SU-DHL-6 (cell line): ENCODE data around the gene ATP5MC3.

ENCODE experiments used
- H2AFZ ChIP-seq: fragments of 200-600 bp; sonication (generic); 2 replicates; pipeline ENCODE4 v1.6.1; 2014; ENCODE audit warnings: low read depth, mild to moderate bottlenecking, moderate library complexity, mixed read lengths, antibody characterized with exemption, low read length; ENCODE audit not compliant: severe bottlenecking
- H3F3A ChIP-seq: fragments of 200-600 bp; shearing (Covaris generic); 2 replicates; pipeline ENCODE4 v1.6.0; 2016; ENCODE audit warnings: antibody characterized with exemption, mild to moderate bottlenecking; ENCODE audit not compliant: insufficient read depth
- H3K27ac ChIP-seq: fragments of 200-600 bp; sonication (generic); 2 replicates; pipeline ENCODE4 v1.5.1; 2016; ENCODE audit warnings: low read depth, mild to moderate bottlenecking, low read length, moderate library complexity, mixed read lengths
- H3K27me3 ChIP-seq: fragments of 200-600 bp; sonication (generic), shearing (Covaris generic); 2 replicates; pipeline ENCODE4 v1.6.0; 2014; ENCODE audit warnings: mild to moderate bottlenecking, low read length
- H3K36me3 ChIP-seq: fragments of 200-600 bp; sonication (generic); 2 replicates; pipeline ENCODE4 v1.6.1; 2014; ENCODE audit warnings: mild to moderate bottlenecking, low read length, mixed read lengths
- H3K4me2 ChIP-seq: fragments of 300-600, 200-600 bp; shearing (Covaris generic), sonication (generic); 2 replicates; pipeline ENCODE4 v1.6.0; 2014; ENCODE audit warnings: low read length, low read depth, mild to moderate bottlenecking; ENCODE audit not compliant: poor library complexity, severe bottlenecking
- H3K4me3 ChIP-seq: fragments of 200-600 bp; sonication (generic); 2 replicates; pipeline ENCODE4 v1.5.1; 2014; ENCODE audit warnings: antibody characterized with exemption, low read length, mild to moderate bottlenecking, mixed read lengths; ENCODE audit not compliant: insufficient read depth, poor library complexity, severe bottlenecking
- H3K79me2 ChIP-seq: fragments of 200-600 bp; sonication (generic); 2 replicates; pipeline ENCODE4 v1.6.1; 2014; ENCODE audit warnings: mild to moderate bottlenecking, low read length, moderate library complexity; ENCODE audit not compliant: insufficient read depth
- H3K9ac ChIP-seq: fragments of 200-600 bp; sonication (generic); 2 replicates; pipeline ENCODE4 v1.7.0; 2014; ENCODE audit warnings: mild to moderate bottlenecking, low read length
- H3K9me2 ChIP-seq: fragments of 200-600 bp; sonication (generic); replicated peaks from 2 replicates; pipeline ENCODE4 v1.6.1; 2014; ENCODE audit warnings: low read length; ENCODE audit not compliant: insufficient read depth
- H3K9me3 ChIP-seq: fragments of 200-600 bp; sonication (generic); 2 replicates; pipeline ENCODE4 v1.6.1; 2014; ENCODE audit warnings: low read length, mixed read lengths; ENCODE audit not compliant: insufficient read depth
- H4K20me1 ChIP-seq: fragments of 200-600 bp; sonication (generic); 2 replicates; pipeline ENCODE4 v1.6.1; 2014; ENCODE audit warnings: low read depth, mild to moderate bottlenecking, antibody characterized with exemption, low read length, moderate library complexity, mixed read lengths
- EZH2phosphoT487 ChIP-seq: fragments of 200-600 bp; sonication (generic), shearing (Covaris generic); conservative IDR thresholded peaks from 2 replicates; pipeline ENCODE4 v1.6.1; 2018; ENCODE audit warnings: mild to moderate bottlenecking, antibody characterized with exemption, low read length, moderate library complexity, mixed read lengths
- TF ChIP-seq, protein P1 (sequence below): fragments of 200-600 bp; sonication (generic); IDR thresholded peaks from one replicate; pipeline ENCODE4 v1.5.1; 2017; ENCODE audit warnings: antibody characterized with exemption, mild to moderate bottlenecking, low read length, moderate library complexity; ENCODE audit not compliant: insufficient read depth, poor library complexity, severe bottlenecking

ATP5MC3 gene

DNA sequence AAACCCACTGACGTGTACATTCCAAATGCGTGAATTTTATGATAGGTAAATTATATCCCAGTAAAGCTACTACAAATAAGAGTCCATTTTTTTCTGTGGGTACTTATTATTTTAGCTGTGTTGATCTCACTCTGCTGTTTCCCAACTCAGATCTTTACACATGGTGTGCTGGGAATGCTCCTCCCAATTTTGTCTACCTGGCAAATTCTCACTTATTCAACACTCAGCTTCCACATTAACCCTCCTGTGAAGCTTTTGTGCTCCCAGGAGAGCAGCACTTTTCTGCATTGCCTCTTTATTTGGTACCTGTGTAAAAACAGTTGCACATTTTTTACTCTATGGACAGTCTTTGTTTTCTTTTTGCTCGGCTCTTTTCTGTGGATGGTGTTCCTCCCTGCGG is 38.6 kb upstream of the ATP5MC3 start:
- TF ChIP-seq, protein P1, sequence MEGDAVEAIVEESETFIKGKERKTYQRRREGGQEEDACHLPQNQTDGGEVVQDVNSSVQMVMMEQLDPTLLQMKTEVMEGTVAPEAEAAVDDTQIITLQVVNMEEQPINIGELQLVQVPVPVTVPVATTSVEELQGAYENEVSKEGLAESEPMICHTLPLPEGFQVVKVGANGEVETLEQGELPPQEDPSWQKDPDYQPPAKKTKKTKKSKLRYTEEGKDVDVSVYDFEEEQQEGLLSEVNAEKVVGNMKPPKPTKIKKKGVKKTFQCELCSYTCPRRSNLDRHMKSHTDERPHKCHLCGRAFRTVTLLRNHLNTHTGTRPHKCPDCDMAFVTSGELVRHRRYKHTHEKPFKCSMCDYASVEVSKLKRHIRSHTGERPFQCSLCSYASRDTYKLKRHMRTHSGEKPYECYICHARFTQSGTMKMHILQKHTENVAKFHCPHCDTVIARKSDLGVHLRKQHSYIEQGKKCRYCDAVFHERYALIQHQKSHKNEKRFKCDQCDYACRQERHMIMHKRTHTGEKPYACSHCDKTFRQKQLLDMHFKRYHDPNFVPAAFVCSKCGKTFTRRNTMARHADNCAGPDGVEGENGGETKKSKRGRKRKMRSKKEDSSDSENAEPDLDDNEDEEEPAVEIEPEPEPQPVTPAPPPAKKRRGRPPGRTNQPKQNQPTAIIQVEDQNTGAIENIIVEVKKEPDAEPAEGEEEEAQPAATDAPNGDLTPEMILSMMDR: no peak
- no peak for TF ChIP-seq EZH2phosphoT487
- no peaks in the 10 kb centered on the region for H3K9me3 ChIP-seq
- no peaks in the 10 kb centered on the region for H3K36me3 ChIP-seq
- no peak overlapping the region for H3K4me2 ChIP-seq
- no peak overlapping the region for H2AFZ ChIP-seq
- H4K20me1 ChIP-seq: no peaks in the 10 kb centered on the region
- no peaks in the 10 kb centered on the region for H3F3A ChIP-seq
- H3K27me3 ChIP-seq: no peaks in the 10 kb centered on the region
- no peak overlapping the region for H3K9ac ChIP-seq
- H3K9me2 ChIP-seq: no peaks in the 10 kb centered on the region
- no peak overlapping the region for H3K4me3 ChIP-seq
- H3K79me2 ChIP-seq: no peaks in the 10 kb centered on the region
- H3K27ac ChIP-seq: no peak overlapping the region

GRCh38 chr2:175218551-175218950 is 37.0 kb upstream of the ATP5MC3 start:
- no peaks in the 10 kb centered on the region for H3K79me2 ChIP-seq
- no peak overlapping the region for H2AFZ ChIP-seq
- no peak overlapping the region for H3K4me3 ChIP-seq
- H3K27ac ChIP-seq: no peak overlapping the region
- TF ChIP-seq EZH2phosphoT487: no peak
- TF ChIP-seq, protein P1: no peak
- no peaks in the 10 kb centered on the region for H3K9me3 ChIP-seq
- no peak overlapping the region for H3K9ac ChIP-seq
- no peaks in the 10 kb centered on the region for H4K20me1 ChIP-seq
- no peaks in the 10 kb centered on the region for H3F3A ChIP-seq
- H3K9me2 ChIP-seq: no peaks in the 10 kb centered on the region
- no peaks in the 10 kb centered on the region for H3K36me3 ChIP-seq
- no peak overlapping the region for H3K4me2 ChIP-seq
- no peaks in the 10 kb centered on the region for H3K27me3 ChIP-seq

DNA sequence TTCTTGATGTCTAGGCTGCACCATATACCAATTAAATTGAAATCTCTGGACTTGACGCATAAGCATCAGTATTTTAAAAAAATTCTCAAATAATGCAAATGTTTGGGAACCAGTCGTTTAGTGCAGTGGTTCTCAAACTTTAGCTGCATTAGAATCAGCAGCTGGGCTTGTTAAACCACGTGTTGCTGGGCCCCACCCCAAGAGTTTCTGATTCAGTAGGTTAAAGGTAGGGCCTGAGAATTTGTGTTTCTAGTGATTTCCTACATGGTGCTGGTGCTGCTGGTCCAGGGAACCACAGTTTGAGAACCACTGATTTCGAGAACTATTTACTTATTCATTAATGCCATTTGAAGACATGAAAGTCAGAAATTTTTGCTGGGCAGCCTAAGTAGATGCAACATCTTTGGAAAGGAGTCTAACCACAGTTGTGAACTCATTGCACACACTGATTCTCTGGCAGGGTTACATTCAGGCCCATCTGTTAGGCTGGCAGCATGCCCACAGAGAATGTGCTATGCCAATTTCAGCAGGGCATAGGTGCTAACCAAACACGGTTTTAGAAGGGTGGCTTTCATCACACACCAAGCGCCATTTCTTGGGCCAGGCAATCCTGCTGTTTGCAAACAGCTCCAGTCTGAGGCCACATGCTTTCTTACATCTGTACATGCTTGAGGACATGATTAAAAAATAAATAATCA is 26.4 kb upstream of the ATP5MC3 start:
- Histone ChIP-seq H2AFZ (no peak overlapping the region), H3K36me3 (no peaks in the 10 kb centered on the region), H3K79me2 (no peaks in the 10 kb centered on the region), H4K20me1 (no peaks in the 10 kb centered on the region), H3K4me3 (no peak overlapping the region), H3K9me3 (no peaks in the 10 kb centered on the region), H3K27ac (no peak overlapping the region), H3K4me2 (no peak overlapping the region), H3K27me3 (no peaks in the 10 kb centered on the region), H3K9ac (no peak overlapping the region), H3K9me2 (no peaks in the 10 kb centered on the region), H3F3A (no peaks in the 10 kb centered on the region)
- TF ChIP-seq, protein P1: no peak
- TF ChIP-seq EZH2phosphoT487: no peak
